Duodenal mucosa (tissue), 2 donors: ENCODE results near the gene DCAF8L1.
"Not testable (repeated sequence)": the region's sequence is repeated elsewhere in the genome, so short reads cannot be mapped to it uniquely, and the experiment has no call there.

Source experiments
- H3K27ac ChIP-seq: one replicate; pipeline ENCODE4 v1.7.0; 2013; ENCODE audit warnings: low read depth, low read length
- H3K27me3 ChIP-seq, 2 donors: one replicate each; pipeline ENCODE4 v1.7.0; 2013; ENCODE audit warnings: low read length in 2 of 2, control low read depth in 1 of 2; ENCODE audit not compliant: insufficient read depth in 2 of 2, control insufficient read depth in 1 of 2
- H3K36me3 ChIP-seq, 2 donors: one replicate each; pipeline ENCODE4 v1.7.0; 2013; ENCODE audit warnings: low read length in 2 of 2, control low read depth in 1 of 2; ENCODE audit not compliant: insufficient read depth in 2 of 2, control insufficient read depth in 1 of 2
- H3K4me1 ChIP-seq, 2 donors: one replicate each; pipeline ENCODE4 v1.7.0; 2013; ENCODE audit warnings: low read length in 2 of 2, control low read depth in 1 of 2; ENCODE audit not compliant: insufficient read depth in 2 of 2, control insufficient read depth in 1 of 2
- H3K4me3 ChIP-seq, 2 donors: one replicate each; pipeline ENCODE4 v1.7.0; 2013; ENCODE audit warnings: low read length in 2 of 2, low read depth in 1 of 2
- H3K9ac ChIP-seq, 2 donors: one replicate each; pipeline ENCODE4 v1.7.0; 2013; ENCODE audit warnings: low read length in 2 of 2, low read depth in 1 of 2
- H3K9me3 ChIP-seq, 2 donors: one replicate each; pipeline ENCODE4 v1.7.0; 2013; ENCODE audit warnings: low read length in 2 of 2, control low read depth in 1 of 2; ENCODE audit not compliant: control insufficient read depth in 1 of 2

Gene DCAF8L1

GRCh38 chrX:27976934-27977333, 4.3 kb downstream of the DCAF8L1 start:
- H3K4me1 ChIP-seq, H3K27ac ChIP-seq, H3K36me3 ChIP-seq, H3K9ac ChIP-seq, H3K27me3 ChIP-seq, H3K4me3 ChIP-seq, H3K9me3 ChIP-seq: not testable (repeated sequence)

DNA sequence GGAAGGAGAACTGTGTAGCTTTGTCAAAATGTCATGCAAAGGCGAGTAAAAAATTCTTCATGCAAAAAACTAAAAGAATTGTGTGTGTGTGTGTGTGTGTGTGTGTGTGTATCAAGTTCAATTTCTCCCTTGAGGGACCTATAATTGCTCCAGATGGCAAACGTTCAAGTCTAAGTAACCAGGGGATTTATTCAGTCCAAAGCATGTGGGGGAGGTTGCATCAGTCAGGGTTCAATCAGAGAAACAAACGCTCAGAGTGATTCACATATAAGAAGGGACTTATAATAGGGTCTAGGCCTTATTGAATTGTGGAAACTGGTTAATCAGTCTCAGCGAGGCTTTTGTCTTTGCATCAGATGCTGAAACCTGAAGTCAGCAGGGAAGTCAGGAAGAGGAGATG, 5.0 kb downstream of the DCAF8L1 start:
- no peaks in the 10 kb centered on the region for H3K36me3 ChIP-seq

DNA sequence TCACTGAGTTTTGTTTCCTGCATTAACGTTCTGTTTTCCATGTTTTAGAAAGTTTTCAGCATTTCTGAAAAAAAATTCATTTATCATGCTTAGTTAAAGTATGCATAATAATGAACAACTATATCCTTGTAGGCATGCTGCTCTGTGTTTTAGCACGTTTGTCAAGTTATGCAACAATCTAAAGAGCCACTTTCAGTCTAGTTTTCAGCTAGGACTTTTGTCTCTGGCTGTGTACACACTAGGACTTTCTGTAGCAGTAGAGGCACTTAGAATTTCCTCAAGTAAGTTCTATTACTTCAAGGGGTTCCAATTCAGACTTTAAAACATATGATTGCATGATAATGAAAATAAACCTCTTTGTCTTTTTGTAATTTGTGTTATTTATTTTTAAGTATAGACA, 12.4 kb downstream of the DCAF8L1 start:
- H3K4me1 ChIP-seq, result peaks cover 5 to 6% of the 10 kb centered on the region in 2 donors
- H3K4me3 ChIP-seq, result no peak overlapping the region
- H3K27ac ChIP-seq, result no peak overlapping the region
- H3K27me3 ChIP-seq, result no peaks in the 10 kb centered on the region
- H3K36me3 ChIP-seq, result no peaks in the 10 kb centered on the region
- no peak overlapping the region for H3K9ac ChIP-seq
- H3K9me3 ChIP-seq, result no peaks in the 10 kb centered on the region

More for the DNA sequence above, 5.0 kb downstream of the DCAF8L1 start:
- Histone ChIP-seq H3K9me3 (no peaks in the 10 kb centered on the region), H3K27ac (no peak overlapping the region), H3K4me3 (no peak overlapping the region), H3K4me1 (no peaks in the 10 kb centered on the region), H3K27me3 (no peaks in the 10 kb centered on the region), H3K9ac (no peak overlapping the region)

- Histone ChIP-seq H3K9ac (no peak overlapping the region), H3K27me3 (no peaks in the 10 kb centered on the region), H3K9me3 (no peaks in the 10 kb centered on the region)
These were observed 12.9 kb downstream of the DCAF8L1 start for GRCh38 chrX:27968352-27968751.

DNA sequence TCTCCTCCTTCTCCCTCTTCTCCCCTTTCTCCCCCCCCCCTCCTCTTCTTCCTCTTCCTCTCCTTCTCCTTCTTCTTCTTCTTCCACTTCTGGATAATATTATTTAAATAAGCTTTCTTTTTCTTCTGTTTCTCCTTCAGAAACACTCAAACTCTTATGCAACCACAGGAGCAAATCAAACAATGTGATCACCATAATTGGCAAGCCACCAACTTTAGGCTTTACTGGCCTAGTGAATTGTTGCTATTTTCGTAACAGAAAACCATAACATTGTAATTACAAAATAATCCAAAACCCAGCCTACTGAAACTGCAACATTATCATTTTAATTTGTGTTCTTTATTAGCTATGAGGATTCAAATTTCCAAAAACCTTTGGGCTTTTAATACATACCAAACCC, 14.3 kb downstream of the DCAF8L1 start:
- no peak overlapping the region for H3K9ac ChIP-seq
- H3K4me3 ChIP-seq, result no peak overlapping the region
- H3K27ac ChIP-seq, result no peak overlapping the region
- no peaks in the 10 kb centered on the region for H3K36me3 ChIP-seq
- no peaks in the 10 kb centered on the region for H3K9me3 ChIP-seq
- peaks cover 5 to 6% of the 10 kb centered on the region in 2 donors for H3K4me1 ChIP-seq
- H3K27me3 ChIP-seq, result no peaks in the 10 kb centered on the region

More at GRCh38 chrX:27968352-27968751, 12.9 kb downstream of the DCAF8L1 start:
- no peak overlapping the region for H3K27ac ChIP-seq
- H3K4me3 ChIP-seq, result no peak overlapping the region
- no peaks in the 10 kb centered on the region for H3K36me3 ChIP-seq
- H3K4me1 ChIP-seq, result peaks cover 5 to 6% of the 10 kb centered on the region in 2 donors

- Histone ChIP-seq H3K27me3 (no peaks in the 10 kb centered on the region), H3K9me3 (no peaks in the 10 kb centered on the region), H3K36me3 (no peaks in the 10 kb centered on the region), H3K27ac (no peak overlapping the region), H3K4me1 (peaks cover 5 to 6% of the 10 kb centered on the region in 2 donors), H3K4me3 (no peak overlapping the region), H3K9ac (no peak overlapping the region)
These were observed 14.8 kb downstream of the DCAF8L1 start for GRCh38 chrX:27966492-27966891.

GRCh38 chrX:27965348-27965747, 15.9 kb downstream of the DCAF8L1 start:
- H3K4me3 ChIP-seq, H3K9me3 ChIP-seq, H3K27ac ChIP-seq, H3K36me3 ChIP-seq, H3K27me3 ChIP-seq, H3K4me1 ChIP-seq, H3K9ac ChIP-seq: not testable (repeated sequence)

- H3K27me3 ChIP-seq, result no peaks in the 10 kb centered on the region
- no peak overlapping the region for H3K27ac ChIP-seq
- no peaks in the 10 kb centered on the region for H3K9me3 ChIP-seq
- H3K9ac ChIP-seq, result no peak overlapping the region
- H3K4me3 ChIP-seq, result no peak overlapping the region
- peaks cover 5 to 6% of the 10 kb centered on the region in 2 donors for H3K4me1 ChIP-seq
- no peaks in the 10 kb centered on the region for H3K36me3 ChIP-seq
These were observed 16.8 kb downstream of the DCAF8L1 start for GRCh38 chrX:27964432-27964831.

GRCh38 chrX:27960410-27960809, 20.8 kb downstream of the DCAF8L1 start:
- H3K27ac ChIP-seq, H3K4me1 ChIP-seq, H3K36me3 ChIP-seq, H3K4me3 ChIP-seq, H3K27me3 ChIP-seq, H3K9ac ChIP-seq, H3K9me3 ChIP-seq: not testable (repeated sequence)

DNA sequence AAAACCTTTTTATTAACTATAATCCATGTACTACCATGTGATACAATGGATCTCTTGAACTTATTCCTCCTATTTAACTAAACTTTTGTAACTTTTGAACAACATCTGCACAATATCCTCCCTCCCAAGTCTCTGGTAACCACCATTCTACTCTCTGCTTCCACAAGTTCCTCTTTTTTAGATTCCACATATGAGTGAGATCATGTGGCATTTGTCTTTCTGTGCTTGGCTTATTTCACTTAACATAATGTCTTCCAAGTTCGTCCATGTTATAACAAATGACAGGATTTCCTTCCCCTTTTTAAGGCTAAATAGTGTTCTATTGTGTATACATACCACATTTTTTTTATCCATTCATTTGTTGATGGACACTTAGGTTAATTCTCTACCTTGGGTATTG, 28.1 kb downstream of the DCAF8L1 start:
- Histone ChIP-seq H3K9ac (no peak overlapping the region), H3K9me3 (no peaks in the 10 kb centered on the region), H3K4me1 (no peaks in the 10 kb centered on the region), H3K36me3 (no peaks in the 10 kb centered on the region), H3K4me3 (no peak overlapping the region), H3K27ac (no peak overlapping the region), H3K27me3 (no peaks in the 10 kb centered on the region)

- Histone ChIP-seq H3K4me1 (no peaks in the 10 kb centered on the region), H3K9me3 (no peaks in the 10 kb centered on the region), H3K9ac (no peak overlapping the region), H3K4me3 (no peak overlapping the region), H3K27me3 (no peaks in the 10 kb centered on the region), H3K27ac (no peak overlapping the region), H3K36me3 (no peaks in the 10 kb centered on the region)
These were observed 47.9 kb downstream of the DCAF8L1 start for GRCh38 chrX:27933361-27933760.
